Natural killer cell (primary cell): Measurements from ENCODE around the gene LAMA1. TPM values are rescaled to one million over a fixed set of nuclear protein-coding genes. Genes with fewer than 3 reads are reported as not detected.

Source experiments
- ATAC-seq, 3 donors: fragments of 150-1000 bp in 2 of 3; fragments of 200-7000 bp in 1 of 3; cut with Tn5 transposase; 1 replicate in 1 of 3; 2 replicates in 2 of 3; pipeline ENCODE4 v1.10.0; 2021; ENCODE audit warnings: mild to moderate bottlenecking in 2 of 3, moderate library complexity in 2 of 3
- DNase-seq, 2 donors: peaks; one replicate each; pipeline versions ENCODE4 v3.0.0 to v3.0.0-alpha.2; 2013 to 2021; ENCODE audit warnings: mixed read lengths in 1 of 2
- H3K27ac ChIP-seq: one replicate; pipeline ENCODE4 v1.5.1; 2013; ENCODE audit warnings: mild to moderate bottlenecking, low read length
- H3K27me3 ChIP-seq: one replicate; pipeline ENCODE4 v1.6.1; 2013; ENCODE audit warnings: low read length; ENCODE audit not compliant: control insufficient read depth, insufficient read depth
- H3K36me3 ChIP-seq: one replicate; pipeline ENCODE4 v1.6.1; 2013; ENCODE audit warnings: low read length; ENCODE audit not compliant: control insufficient read depth, insufficient read depth
- H3K4me1 ChIP-seq: one replicate; pipeline ENCODE4 v1.6.1; 2013; ENCODE audit warnings: low read length; ENCODE audit not compliant: control insufficient read depth, insufficient read depth
- H3K4me3 ChIP-seq: one replicate; pipeline ENCODE4 v1.5.1; 2013; ENCODE audit warnings: low read length
- H3K9me3 ChIP-seq: one replicate; pipeline ENCODE4 v1.6.1; 2013; ENCODE audit warnings: low read length; ENCODE audit not compliant: control insufficient read depth, insufficient read depth
- H3K27ac Mint-ChIP-seq, 2 donors: one replicate each; pipeline ENCODE4 v1.8.0; 2022; ENCODE audit warnings: mild to moderate bottlenecking in 2 of 2, mixed read lengths in 2 of 2, moderate library complexity in 1 of 2
- H3K27me3 Mint-ChIP-seq, 2 donors: one replicate each; pipeline ENCODE4 v1.8.0; 2022; ENCODE audit warnings: low read depth in 2 of 2, mixed read lengths in 2 of 2
- H3K36me3 Mint-ChIP-seq: one replicate; pipeline ENCODE4 v1.8.0; 2022; ENCODE audit warnings: mixed read lengths
- H3K4me1 Mint-ChIP-seq, 2 donors: one replicate each; pipeline ENCODE4 v1.8.0; 2022; ENCODE audit warnings: mixed read lengths in 2 of 2
- H3K4me3 Mint-ChIP-seq: one replicate; pipeline ENCODE4 v1.8.0; 2022; ENCODE audit warnings: mild to moderate bottlenecking, moderate library complexity, mixed read lengths
- H3K9me3 Mint-ChIP-seq, 2 donors: one replicate each; pipeline ENCODE4 v1.8.0; 2022; ENCODE audit warnings: mixed read lengths in 2 of 2
- CTCF ChIP-seq: fragments of 200-600 bp; IDR thresholded peaks from one replicate; pipeline ENCODE4 v1.8.0; 2022; ENCODE audit warnings: antibody characterized with exemption
- WGBS: methylation state at CpG from one replicate; pipeline ENCODE4 v1.1.7; 2013; ENCODE audit warnings: missing lambda C conversion rate; ENCODE audit not compliant: insufficient coverage; 5-methylcytosine and 5-hydroxymethylcytosine counted together
- intact Hi-C: fragments of 100-400 bp; cut with micrococcal nuclease; formaldehyde crosslinking; loops from one replicate; pipeline ENCODE4 v1.14.2; 2022
- total RNA-seq, 4 donors: library from RNA; stranded (reverse); fragments of 120-200 nt in 1 of 4; gene quantifications; one replicate each; pipeline versions ENCODE4 v1.2.3 to v1.2.4, GENCODE V29; 2013 to 2022

Gene LAMA1
- total RNA-seq, 3 donors from 2014 or later (not counting 1 experiment from before 2014, with no cell fraction given): not detected

DNA sequence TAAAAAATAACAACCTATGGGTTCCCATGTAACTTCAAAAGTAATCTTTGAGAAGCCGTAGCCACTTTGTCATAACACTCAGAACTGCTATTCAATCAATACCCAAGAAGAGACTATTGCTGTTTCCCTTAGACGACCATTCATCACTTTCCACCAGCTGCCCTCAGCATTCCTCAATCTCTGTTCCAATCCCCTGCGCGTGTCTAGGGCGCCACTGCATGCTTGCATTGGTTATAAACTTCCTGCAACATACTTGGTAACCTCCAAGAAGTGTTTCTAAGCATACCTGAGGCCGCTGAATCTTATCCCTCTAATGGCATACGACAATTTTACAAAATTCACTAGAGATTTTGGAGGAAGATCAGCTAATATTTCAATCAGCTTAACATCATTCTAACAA, 134.2 kb downstream of the LAMA1 start:
- intact Hi-C loops: no loop called here

GRCh38 chr18:6982398-6982797, 135.2 kb downstream of the LAMA1 start:
- Histone ChIP-seq H3K4me3 (no peak overlapping the region), H3K4me1 (no peaks in the 10 kb centered on the region), H3K27ac (no peak overlapping the region), H3K36me3 (no peaks in the 10 kb centered on the region), H3K27me3 (no peaks in the 10 kb centered on the region), H3K9me3 (no peaks in the 10 kb centered on the region)
- H3K27me3 Mint-ChIP-seq: no peaks in the 10 kb centered on the region
- H3K27ac Mint-ChIP-seq: no peak overlapping the region
- 83% methylated on average over 10 of the region's 10 CpGs for WGBS
- TF ChIP-seq CTCF: no peak
- DNase-seq: no peak
- no peak for ATAC-seq
- intact Hi-C loops: no loop called here
- no peaks in the 10 kb centered on the region for H3K4me1 Mint-ChIP-seq
- no peak overlapping the region for H3K4me3 Mint-ChIP-seq
- no peaks in the 10 kb centered on the region for H3K9me3 Mint-ChIP-seq
- no peaks in the 10 kb centered on the region for H3K36me3 Mint-ChIP-seq

More for the DNA sequence above, 134.2 kb downstream of the LAMA1 start:
- WGBS: 92% methylated on average over 7 of the region's 7 CpGs
- no peak for ATAC-seq
- Mint-ChIP-seq H3K27ac (no peak overlapping the region), H3K4me3 (no peak overlapping the region), H3K4me1 (no peaks in the 10 kb centered on the region), H3K36me3 (no peaks in the 10 kb centered on the region), H3K9me3 (no peaks in the 10 kb centered on the region), H3K27me3 (no peaks in the 10 kb centered on the region)
- H3K4me1 ChIP-seq: no peaks in the 10 kb centered on the region
- no peak for TF ChIP-seq CTCF
- DNase-seq: no peak
- no peaks in the 10 kb centered on the region for H3K9me3 ChIP-seq
- H3K4me3 ChIP-seq: no peak overlapping the region
- no peak overlapping the region for H3K27ac ChIP-seq
- H3K36me3 ChIP-seq: no peaks in the 10 kb centered on the region
- H3K27me3 ChIP-seq: no peaks in the 10 kb centered on the region

- DNase-seq (no peak), ATAC-seq (no peak)
- no peak overlapping the region for H3K4me3 ChIP-seq
- WGBS: 75% methylated on average over 1 of the region's 2 CpGs
- Mint-ChIP-seq H3K4me3 (no peak overlapping the region), H3K9me3 (no peaks in the 10 kb centered on the region), H3K27ac (no peak overlapping the region), H3K36me3 (no peaks in the 10 kb centered on the region), H3K4me1 (no peaks in the 10 kb centered on the region), H3K27me3 (no peaks in the 10 kb centered on the region)
- H3K9me3 ChIP-seq: no peaks in the 10 kb centered on the region
- TF ChIP-seq CTCF: no peak
- H3K27me3 ChIP-seq: no peaks in the 10 kb centered on the region
- no peak overlapping the region for H3K27ac ChIP-seq
- H3K4me1 ChIP-seq: no peaks in the 10 kb centered on the region
- no peaks in the 10 kb centered on the region for H3K36me3 ChIP-seq
- intact Hi-C loops: no loop called here
Measured at GRCh38 chr18:6980363-6980762, 137.2 kb downstream of the LAMA1 start.

GRCh38 chr18:6979954-6980353, 137.6 kb downstream of the LAMA1 start:
- H3K36me3 ChIP-seq: no peaks in the 10 kb centered on the region
- no peaks in the 10 kb centered on the region for H3K4me1 ChIP-seq
- intact Hi-C loops: no loop called here
- Mint-ChIP-seq H3K27me3 (no peaks in the 10 kb centered on the region), H3K4me3 (no peak overlapping the region), H3K36me3 (no peaks in the 10 kb centered on the region), H3K4me1 (no peaks in the 10 kb centered on the region), H3K27ac (no peak overlapping the region), H3K9me3 (no peaks in the 10 kb centered on the region)
- DNase-seq (no peak), ATAC-seq (no peak)
- 97% methylated on average over 3 of the region's 3 CpGs for WGBS
- no peak overlapping the region for H3K4me3 ChIP-seq
- H3K27me3 ChIP-seq: no peaks in the 10 kb centered on the region
- no peak overlapping the region for H3K27ac ChIP-seq
- H3K9me3 ChIP-seq: no peaks in the 10 kb centered on the region
- no peak for TF ChIP-seq CTCF
